ENCODE results near the gene SNCAIP. TPM values are rescaled to one million over a fixed set of nuclear protein-coding genes. Genes with fewer than 3 reads are reported as not detected.
A peak's percentile ranks its signal among the peaks of the same experiment; 100 is the strongest.

The SNCAIP gene
- total RNA-seq, 1 experiment from 2014 or later = 3.0 TPM

- no peaks in the 10 kb centered on the region for H3K27me3 ChIP-seq (ENCODE audit: insufficient read depth, low read length)
- H2BK20ac ChIP-seq (ENCODE audit: low read depth, low read length, poor library complexity, severe bottlenecking) = no peak overlapping the region
- H3K79me1 ChIP-seq (ENCODE audit: insufficient read depth, low read depth, low read length, poor library complexity, severe bottlenecking) = no peaks in the 10 kb centered on the region
- H3K9me3 Mint-ChIP-seq = no peaks in the 10 kb centered on the region
- no peak for DNase-seq
- H3K27ac Mint-ChIP-seq = 0 out of 7 replicates have a peak overlapping the region, but pooled peaks of 1 of the 3 experiments have one; percentile 59
- no peak overlapping the region for H3K14ac ChIP-seq (ENCODE audit: insufficient read depth, low read length)
- H3K4me1 Mint-ChIP-seq = peaks cover 29 to 54% of the 10 kb centered on the region in 2 experiments
- no peak overlapping the region for H3K56ac ChIP-seq (ENCODE audit: insufficient read length, low read depth, low read length)
- H3K4me3 Mint-ChIP-seq = no peak overlapping the region
- no peaks in the 10 kb centered on the region for H3K27me3 Mint-ChIP-seq (ENCODE audit: low read depth)
- H3K18ac ChIP-seq (ENCODE audit: insufficient read length, low read depth, low read length) = no peak overlapping the region
- no peaks in the 10 kb centered on the region for H4K20me1 ChIP-seq (ENCODE audit: control insufficient read depth, insufficient read depth, insufficient read length)
- H3K4me2 ChIP-seq (ENCODE audit: insufficient read depth, insufficient read length, low read length) = no peak overlapping the region
- no peak overlapping the region for H3K27ac ChIP-seq (ENCODE audit: insufficient read length, low read depth, low read length)
- no CpG with 5 or more reads among the region's 7 CpGs for WGBS (ENCODE audit: extremely low coverage, insufficient read length, low lambda C conversion rate)
- H3K23ac ChIP-seq (ENCODE audit: insufficient read length, low read depth, low read length) = no peak overlapping the region
- H3K9ac ChIP-seq (ENCODE audit: extremely low read depth, insufficient read length, low read length) = no peak overlapping the region
- H2AK5ac ChIP-seq (ENCODE audit: insufficient read length, low read length) = no peak overlapping the region
- H2BK12ac ChIP-seq (ENCODE audit: insufficient read length, low read depth, low read length) = no peak overlapping the region
- no peak overlapping the region for H2AFZ ChIP-seq (ENCODE audit: low read length)
- no peaks in the 10 kb centered on the region for H3K79me2 ChIP-seq (ENCODE audit: insufficient read depth, low read length)
- no peaks in the 10 kb centered on the region for H3K9me3 ChIP-seq (ENCODE audit: control insufficient read depth, low read depth, low read length)
- H2BK120ac ChIP-seq (ENCODE audit: low read depth, low read length, poor library complexity, severe bottlenecking) = no peak overlapping the region
- no peaks in the 10 kb centered on the region; the same call in 1 of the 2 replicates for H3K4me1 ChIP-seq (ENCODE audit: insufficient read depth, low read length)
- no peaks in the 10 kb centered on the region for H3K23me2 ChIP-seq (ENCODE audit: insufficient read length, low read depth, low read length, poor library complexity, severe bottlenecking)
- TF ChIP-seq, protein P1, sequence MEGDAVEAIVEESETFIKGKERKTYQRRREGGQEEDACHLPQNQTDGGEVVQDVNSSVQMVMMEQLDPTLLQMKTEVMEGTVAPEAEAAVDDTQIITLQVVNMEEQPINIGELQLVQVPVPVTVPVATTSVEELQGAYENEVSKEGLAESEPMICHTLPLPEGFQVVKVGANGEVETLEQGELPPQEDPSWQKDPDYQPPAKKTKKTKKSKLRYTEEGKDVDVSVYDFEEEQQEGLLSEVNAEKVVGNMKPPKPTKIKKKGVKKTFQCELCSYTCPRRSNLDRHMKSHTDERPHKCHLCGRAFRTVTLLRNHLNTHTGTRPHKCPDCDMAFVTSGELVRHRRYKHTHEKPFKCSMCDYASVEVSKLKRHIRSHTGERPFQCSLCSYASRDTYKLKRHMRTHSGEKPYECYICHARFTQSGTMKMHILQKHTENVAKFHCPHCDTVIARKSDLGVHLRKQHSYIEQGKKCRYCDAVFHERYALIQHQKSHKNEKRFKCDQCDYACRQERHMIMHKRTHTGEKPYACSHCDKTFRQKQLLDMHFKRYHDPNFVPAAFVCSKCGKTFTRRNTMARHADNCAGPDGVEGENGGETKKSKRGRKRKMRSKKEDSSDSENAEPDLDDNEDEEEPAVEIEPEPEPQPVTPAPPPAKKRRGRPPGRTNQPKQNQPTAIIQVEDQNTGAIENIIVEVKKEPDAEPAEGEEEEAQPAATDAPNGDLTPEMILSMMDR (conservative IDR thresholded peaks at IDR 0.05) = no peak
- H2BK5ac ChIP-seq (ENCODE audit: insufficient read length, low read length) = no peak overlapping the region
- H4K5ac ChIP-seq (ENCODE audit: insufficient read length, low read depth, low read length) = no peak overlapping the region
- peaks cover 0 to 3% (median 2%) of the 10 kb centered on the region in 3 experiments; a peak in 4 of 7 replicates for H3K36me3 Mint-ChIP-seq (ENCODE audit: insufficient read depth in 1 of 3, low read depth in 3 of 3)
- no peak overlapping the region for H4K91ac ChIP-seq (ENCODE audit: insufficient read length, low read depth, low read length)
- H3K4ac ChIP-seq (ENCODE audit: low read depth, low read length) = no peak overlapping the region
- no peak overlapping the region for H3T11ph ChIP-seq (ENCODE audit: low read length)
- H2BK15ac ChIP-seq (ENCODE audit: low read depth, low read length) = no peak overlapping the region
- H4K8ac ChIP-seq (replicated peaks; ENCODE audit: insufficient read length, low read depth, low read length) = no peak overlapping the region
These were observed 153.1 kb downstream of the SNCAIP start for GRCh38 chr5:122465031-122465577.
